OCI-LY3 (cell line): ENCODE data around the gene DNAJC2.
"Not testable (repeated sequence)": the region's sequence is repeated elsewhere in the genome, so short reads cannot be mapped to it uniquely, and the experiment has no call there.

Experiments
- CTCF ChIP-seq: fragments of 200-600, 300-600 bp; sonication (generic); IDR thresholded peaks from 2 replicates; pipeline ENCODE4 v1.5.1; 2014; ENCODE audit warnings: antibody characterized with exemption, low read length, low read depth
- EZH2phosphoT487 ChIP-seq: fragments of 200-600 bp; shearing (Covaris generic); IDR thresholded peaks from 2 replicates; pipeline ENCODE4 v1.6.1; 2018; ENCODE audit warnings: antibody characterized with exemption, mixed run types, low read depth

- TF ChIP-seq CTCF, EZH2phosphoT487: not testable (repeated sequence)
Measured at GRCh38 chr7:103279963-103280802, 64.4 kb downstream of the DNAJC2 start.
